Endodermal cell (in vitro differentiated cells): ENCODE results near the gene MOB1B. TPM values are rescaled to one million over a fixed set of nuclear protein-coding genes. Genes with fewer than 3 reads are reported as not detected.
"Not testable (repeated sequence)": the region's sequence is repeated elsewhere in the genome, so short reads cannot be mapped to it uniquely, and the experiment has no call there.

Experiments
- DNase-seq: peaks from one replicate; pipeline ENCODE4 v3.0.0-alpha.2; 2017
- H3K27ac ChIP-seq: 2 replicates; pipeline ENCODE4 v1.5.1; 2013; ENCODE audit warnings: mild to moderate bottlenecking, low read depth, low read length, moderate library complexity
- H3K27me3 ChIP-seq: 2 replicates; pipeline ENCODE4 v1.6.1; 2013; ENCODE audit warnings: mild to moderate bottlenecking, low read length, moderate library complexity; ENCODE audit not compliant: insufficient read depth, control insufficient read depth, poor library complexity, severe bottlenecking
- H3K36me3 ChIP-seq: 2 replicates; pipeline ENCODE4 v1.7.0; 2013; ENCODE audit warnings: mild to moderate bottlenecking, low read length, moderate library complexity; ENCODE audit not compliant: control insufficient read depth, insufficient read depth
- H3K4me1 ChIP-seq: one replicate; pipeline ENCODE4 v1.7.0; 2013; ENCODE audit warnings: low read length; ENCODE audit not compliant: control insufficient read depth, insufficient read depth
- H3K4me3 ChIP-seq: 2 replicates; pipeline ENCODE4 v1.5.1; 2013; ENCODE audit warnings: mild to moderate bottlenecking, low read length, moderate library complexity
- H3K9ac ChIP-seq: 2 replicates; pipeline ENCODE4 v1.6.1; 2013; ENCODE audit warnings: mild to moderate bottlenecking, low read length, moderate library complexity; ENCODE audit not compliant: poor library complexity, severe bottlenecking; ENCODE audit errors: extremely low read depth
- H3K9me3 ChIP-seq: 2 replicates; pipeline ENCODE4 v1.6.1; 2013; ENCODE audit warnings: mild to moderate bottlenecking, low read length, moderate library complexity; ENCODE audit not compliant: control insufficient read depth
- H3K27ac Mint-ChIP-seq: 2 replicates; pipeline ENCODE4 v1.8.0; 2020; ENCODE audit warnings: mixed read lengths
- H3K27me3 Mint-ChIP-seq: 2 replicates; pipeline ENCODE4 v1.8.0; 2021; ENCODE audit warnings: mild to moderate bottlenecking, mixed read lengths; ENCODE audit not compliant: insufficient read depth
- H3K36me3 Mint-ChIP-seq: 2 replicates; pipeline ENCODE4 v1.8.0; 2020; ENCODE audit warnings: low read depth, mixed read lengths
- H3K4me1 Mint-ChIP-seq: 2 replicates; pipeline ENCODE4 v1.8.0; 2020; ENCODE audit warnings: mixed read lengths
- H3K4me3 Mint-ChIP-seq: 2 replicates; pipeline ENCODE4 v1.8.0; 2020; ENCODE audit warnings: mild to moderate bottlenecking, moderate library complexity, mixed read lengths
- H3K9me3 Mint-ChIP-seq: 2 replicates; pipeline ENCODE4 v1.8.0; 2020; ENCODE audit warnings: mild to moderate bottlenecking, mixed read lengths
- CTCF ChIP-seq: fragments of 200-600 bp; sonication (generic); conservative IDR thresholded peaks from 2 replicates; pipeline ENCODE4 v1.5.0; 2021; ENCODE audit warnings: antibody characterized with exemption, mild to moderate bottlenecking
- WGBS, 2 experiments: methylation state at CpG; one replicate each; pipeline versions ENCODE4 v1.1.5 to v1.1.7; 2013; ENCODE audit warnings: missing lambda C conversion rate in 2 of 2, mixed read lengths in 1 of 2; ENCODE audit not compliant: insufficient coverage in 1 of 2, insufficient read length in 1 of 2; 5-methylcytosine and 5-hydroxymethylcytosine counted together
- total RNA-seq, 2 donors: library from RNA; stranded (reverse); fragmentation: NEBNext Ultra II Directional in 1 of 2; extraction: Animal tissue kit (Norgen Biotek cat#: 25700) in 1 of 2; gene quantifications; 2 replicates in 1 of 2; 3 replicates in 1 of 2; pipeline ENCODE4 v1.2.1, GENCODE V29; 2021

Gene MOB1B
- total RNA-seq, 2 donors from 2014 or later = 28.7 to 30.5 TPM

- H3K4me1 ChIP-seq = no peaks in the 10 kb centered on the region
- peaks cover 25% of the 10 kb centered on the region for H3K36me3 ChIP-seq
- no peaks in the 10 kb centered on the region for H3K27me3 Mint-ChIP-seq
- H3K4me1 Mint-ChIP-seq = peaks cover 27% of the 10 kb centered on the region
- no peak overlapping the region for H3K9ac ChIP-seq
- TF ChIP-seq CTCF = no peak
- H3K36me3 Mint-ChIP-seq = peaks cover 43% of the 10 kb centered on the region
- no peak overlapping the region for H3K4me3 Mint-ChIP-seq
- no peak overlapping the region for H3K27ac ChIP-seq
- H3K9me3 Mint-ChIP-seq = peaks cover 35% of the 10 kb centered on the region
- H3K4me3 ChIP-seq = peak overlapping the region; percentile 51
- H3K9me3 ChIP-seq = peaks cover 18% of the 10 kb centered on the region
- H3K27ac Mint-ChIP-seq = no peak overlapping the region
- WGBS, 2 experiments = 97 to 100% methylated on average over 1 of the region's 1 CpG
- DNase-seq = no peak
- no peaks in the 10 kb centered on the region for H3K27me3 ChIP-seq
Observed at GRCh38 chr4:70997036-70997435, 94.9 kb downstream of the MOB1B start.

GRCh38 chr4:70997546-70997945, 95.4 kb downstream of the MOB1B start:
- Mint-ChIP-seq H3K4me1 (peaks cover 26% of the 10 kb centered on the region), H3K27me3 (no peaks in the 10 kb centered on the region), H3K9me3 (peaks cover 35% of the 10 kb centered on the region), H3K4me3 (no peak overlapping the region), H3K36me3 (peaks cover 47% of the 10 kb centered on the region), H3K27ac (no peak overlapping the region)
- Histone ChIP-seq H3K36me3 (peaks cover 25% of the 10 kb centered on the region), H3K4me3 (no peak overlapping the region), H3K9ac (no peak overlapping the region), H3K4me1 (no peaks in the 10 kb centered on the region), H3K9me3 (peaks cover 18% of the 10 kb centered on the region), H3K27ac (no peak overlapping the region), H3K27me3 (no peaks in the 10 kb centered on the region)
- peak; percentile 16 for TF ChIP-seq CTCF
- DNase-seq = no peak
- 85% methylated on average over 2 of the region's 2 CpGs; no CpG with 5 or more reads in 1 of the 2 experiments for WGBS, 2 experiments

GRCh38 chr4:70999639-71000038, 97.5 kb downstream of the MOB1B start:
- H3K36me3 ChIP-seq = peaks cover 25% of the 10 kb centered on the region
- not testable (repeated sequence) for H3K4me3 ChIP-seq, H3K9ac ChIP-seq, H3K27me3 Mint-ChIP-seq, H3K27ac Mint-ChIP-seq, H3K27me3 ChIP-seq, H3K27ac ChIP-seq, DNase-seq, H3K4me3 Mint-ChIP-seq, H3K4me1 ChIP-seq
- Mint-ChIP-seq H3K9me3 (peaks cover 30% of the 10 kb centered on the region), H3K36me3 (peaks cover 47% of the 10 kb centered on the region), H3K4me1 (peaks cover 32% of the 10 kb centered on the region)
- peaks cover 18% of the 10 kb centered on the region for H3K9me3 ChIP-seq

GRCh38 chr4:71001363-71001762, 99.2 kb downstream of the MOB1B start:
- not testable (repeated sequence) for H3K4me3 Mint-ChIP-seq, H3K27me3 ChIP-seq, H3K4me3 ChIP-seq, H3K4me1 ChIP-seq, H3K27ac ChIP-seq, DNase-seq, H3K9ac ChIP-seq, H3K27ac Mint-ChIP-seq, H3K27me3 Mint-ChIP-seq
- Histone ChIP-seq H3K9me3 (peaks cover 18% of the 10 kb centered on the region), H3K36me3 (peaks cover 25% of the 10 kb centered on the region)
- H3K9me3 Mint-ChIP-seq = peaks cover 30% of the 10 kb centered on the region
- peaks cover 44% of the 10 kb centered on the region for H3K36me3 Mint-ChIP-seq
- peaks cover 26% of the 10 kb centered on the region for H3K4me1 Mint-ChIP-seq
- WGBS, 2 experiments = 97 to 100% methylated on average over 2 to 4 of the region's 4 CpGs
